GM19455 (cell line): ENCODE data around the gene ELMO1.

ENCODE experiments used
- ATAC-seq: cut with Tn5 transposase; IDR thresholded peaks from one replicate; pipeline ENCODE4 v1.9.1; 2021; ENCODE audit not compliant: unreplicated experiment

Gene ELMO1

GRCh38 chr7:37109016-37109683 is 339.5 kb downstream of the ELMO1 start:
- ATAC-seq: no peak

GRCh38 chr7:37108615-37109014 is 340.0 kb downstream of the ELMO1 start:
- no peak for ATAC-seq

- ATAC-seq: no peak
Observed at GRCh38 chr7:37107047-37107750, 341.5 kb downstream of the ELMO1 start.

- ATAC-seq: no peak
Observed at GRCh38 chr7:37105762-37106161, 342.9 kb downstream of the ELMO1 start.

- ATAC-seq: no peak
Observed at GRCh38 chr7:37104822-37105518, 343.7 kb downstream of the ELMO1 start.

GRCh38 chr7:37102518-37103137 is 346.0 kb downstream of the ELMO1 start:
- no peak for ATAC-seq

- ATAC-seq: no peak
Observed at GRCh38 chr7:37100735-37101331, 347.8 kb downstream of the ELMO1 start.

- no peak for ATAC-seq
Observed at GRCh38 chr7:37098762-37099161, 349.9 kb downstream of the ELMO1 start.

GRCh38 chr7:37097983-37098382 is 350.7 kb downstream of the ELMO1 start:
- ATAC-seq: no peak

- no peak for ATAC-seq
Observed at GRCh38 chr7:37097276-37097675, 351.4 kb downstream of the ELMO1 start.

- no peak for ATAC-seq
Observed at GRCh38 chr7:37096341-37096740, 352.3 kb downstream of the ELMO1 start.

- no peak for ATAC-seq
Observed at GRCh38 chr7:37095122-37095521, 353.5 kb downstream of the ELMO1 start.

GRCh38 chr7:37093257-37093656 is 355.4 kb downstream of the ELMO1 start:
- ATAC-seq: no peak

GRCh38 chr7:37092548-37092947 is 356.1 kb downstream of the ELMO1 start:
- no peak for ATAC-seq

GRCh38 chr7:37089972-37090371 is 358.7 kb downstream of the ELMO1 start:
- ATAC-seq: no peak

- no peak for ATAC-seq
Observed at GRCh38 chr7:37085600-37085999, 363.1 kb downstream of the ELMO1 start.

- ATAC-seq: no peak
Observed at GRCh38 chr7:37084303-37084702, 364.4 kb downstream of the ELMO1 start.

GRCh38 chr7:37083311-37084096 is 365.2 kb downstream of the ELMO1 start:
- ATAC-seq: no peak

- no peak for ATAC-seq
Observed at GRCh38 chr7:37081436-37081835, 367.2 kb downstream of the ELMO1 start.

- ATAC-seq: no peak
Observed at GRCh38 chr7:37079420-37079819, 369.2 kb downstream of the ELMO1 start.
